WERI-Rb-1 (cell line): Measurements from ENCODE around the gene WDR64.
"Not testable (repeated sequence)": the region's sequence is repeated elsewhere in the genome, so short reads cannot be mapped to it uniquely, and the experiment has no call there.

Source experiments
- DNase-seq: peaks from one replicate; pipeline ENCODE4 v3.0.0-alpha.2; 2020
- H3K27ac ChIP-seq: fragments of 250-450 bp; sonication (Bioruptor Pico); 2 replicates; pipeline ENCODE4 v1.5.1; 2020; ENCODE audit warnings: mild to moderate bottlenecking, moderate library complexity
- H3K27me3 ChIP-seq: fragments of 250-450 bp; sonication (Bioruptor Pico); 2 replicates; pipeline ENCODE4 v1.5.1; 2021; ENCODE audit warnings: mild to moderate bottlenecking, low read depth, moderate library complexity; ENCODE audit not compliant: insufficient read depth, severe bottlenecking
- H3K36me3 ChIP-seq: fragments of 250-450 bp; sonication (Bioruptor Pico); 2 replicates; pipeline ENCODE4 v1.5.1; 2020; ENCODE audit warnings: mild to moderate bottlenecking, moderate library complexity
- H3K4me3 ChIP-seq: 2 replicates; pipeline ENCODE4 v1.5.1; 2011; ENCODE audit warnings: low read depth, mild to moderate bottlenecking, control low read depth, low read length
- H3K9me3 ChIP-seq: fragments of 250-450 bp; sonication (Bioruptor Pico); 2 replicates; pipeline ENCODE4 v1.5.1; 2021; ENCODE audit warnings: mild to moderate bottlenecking, moderate library complexity; ENCODE audit not compliant: severe bottlenecking
- CTCF ChIP-seq: IDR thresholded peaks from 2 replicates; pipeline ENCODE4 v1.5.1; 2011; ENCODE audit warnings: low read depth, mild to moderate bottlenecking, control low read depth, inconsistent platforms, low read length

Gene WDR64

GRCh38 chr1:241782396-241782795 lies 130.3 kb downstream of the WDR64 start:
- TF ChIP-seq CTCF = no peak
- H3K4me3 ChIP-seq = no peak overlapping the region
- H3K9me3 ChIP-seq = no peaks in the 10 kb centered on the region
- peaks cover 18% of the 10 kb centered on the region for H3K27me3 ChIP-seq
- DNase-seq = no peak
- H3K27ac ChIP-seq = no peak overlapping the region
- H3K36me3 ChIP-seq = no peaks in the 10 kb centered on the region

- H3K27me3 ChIP-seq = peaks cover 19% of the 10 kb centered on the region
- no peak for TF ChIP-seq CTCF
Observed at GRCh38 chr1:241787691-241788090, 135.6 kb downstream of the WDR64 start.

GRCh38 chr1:241789061-241789460 lies 137.0 kb downstream of the WDR64 start:
- H3K4me3 ChIP-seq = no peak overlapping the region
- no peaks in the 10 kb centered on the region for H3K36me3 ChIP-seq
- H3K27me3 ChIP-seq = peaks cover 28% of the 10 kb centered on the region
- H3K9me3 ChIP-seq = no peaks in the 10 kb centered on the region
- DNase-seq = no peak
- H3K27ac ChIP-seq = no peak overlapping the region
- TF ChIP-seq CTCF = no peak

More at GRCh38 chr1:241787691-241788090, 135.6 kb downstream of the WDR64 start:
- no peak overlapping the region for H3K4me3 ChIP-seq
- no peaks in the 10 kb centered on the region for H3K9me3 ChIP-seq
- no peaks in the 10 kb centered on the region for H3K36me3 ChIP-seq
- DNase-seq = no peak
- no peak overlapping the region for H3K27ac ChIP-seq

GRCh38 chr1:241799416-241799815 lies 147.3 kb downstream of the WDR64 start:
- H3K27me3 ChIP-seq = peaks cover 37% of the 10 kb centered on the region
- DNase-seq = no peak
- H3K27ac ChIP-seq = no peak overlapping the region
- no peaks in the 10 kb centered on the region for H3K9me3 ChIP-seq
- no peaks in the 10 kb centered on the region for H3K36me3 ChIP-seq
- H3K4me3 ChIP-seq = no peak overlapping the region
- no peak for TF ChIP-seq CTCF

- no peak for TF ChIP-seq CTCF
- Histone ChIP-seq H3K36me3 (no peaks in the 10 kb centered on the region), H3K9me3 (no peaks in the 10 kb centered on the region), H3K4me3 (no peak overlapping the region), H3K27ac (no peak overlapping the region), H3K27me3 (peaks cover 32% of the 10 kb centered on the region)
- no peak for DNase-seq
Observed at GRCh38 chr1:241800640-241801039, 148.6 kb downstream of the WDR64 start.

- Histone ChIP-seq H3K27ac (no peak overlapping the region), H3K36me3 (no peaks in the 10 kb centered on the region), H3K4me3 (no peak overlapping the region), H3K9me3 (no peaks in the 10 kb centered on the region), H3K27me3 (peaks cover 51% of the 10 kb centered on the region)
- no peak for DNase-seq
- TF ChIP-seq CTCF = no peak
Observed at GRCh38 chr1:241802863-241803262, 150.8 kb downstream of the WDR64 start.

GRCh38 chr1:241804706-241805105 lies 152.6 kb downstream of the WDR64 start:
- not testable (repeated sequence) for H3K4me3 ChIP-seq, H3K36me3 ChIP-seq, DNase-seq, H3K27ac ChIP-seq, H3K9me3 ChIP-seq
- H3K27me3 ChIP-seq = peaks cover 59% of the 10 kb centered on the region
